ENCODE results near the gene ABCA10. TPM values are rescaled to one million over a fixed set of nuclear protein-coding genes. Genes with fewer than 3 reads are reported as not detected.

The ABCA10 gene
- total and polyA plus RNA-seq, 4 donors: 0.32 to 5.5 (median 2.0) TPM

DNA sequence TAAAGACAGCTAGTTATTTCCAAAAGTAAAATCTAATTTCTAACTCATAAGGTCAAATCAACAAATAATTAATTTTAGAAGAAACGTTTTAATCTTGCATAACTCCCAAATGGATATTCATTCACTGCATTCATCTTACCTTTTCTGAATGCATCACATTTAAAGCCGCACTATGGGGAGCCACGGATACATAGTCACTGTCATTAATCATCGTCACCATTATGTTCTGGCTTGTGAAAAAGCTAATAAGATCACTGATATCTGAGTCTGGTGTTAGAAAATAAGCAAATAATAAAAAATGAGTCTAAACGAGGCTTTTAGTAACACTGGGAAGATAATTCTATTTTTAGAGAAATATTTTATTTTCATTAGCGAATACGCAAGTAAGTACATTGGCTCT, 42.4 kb upstream of the ABCA10 start (continued):
- TF ChIP-seq, protein P1, sequence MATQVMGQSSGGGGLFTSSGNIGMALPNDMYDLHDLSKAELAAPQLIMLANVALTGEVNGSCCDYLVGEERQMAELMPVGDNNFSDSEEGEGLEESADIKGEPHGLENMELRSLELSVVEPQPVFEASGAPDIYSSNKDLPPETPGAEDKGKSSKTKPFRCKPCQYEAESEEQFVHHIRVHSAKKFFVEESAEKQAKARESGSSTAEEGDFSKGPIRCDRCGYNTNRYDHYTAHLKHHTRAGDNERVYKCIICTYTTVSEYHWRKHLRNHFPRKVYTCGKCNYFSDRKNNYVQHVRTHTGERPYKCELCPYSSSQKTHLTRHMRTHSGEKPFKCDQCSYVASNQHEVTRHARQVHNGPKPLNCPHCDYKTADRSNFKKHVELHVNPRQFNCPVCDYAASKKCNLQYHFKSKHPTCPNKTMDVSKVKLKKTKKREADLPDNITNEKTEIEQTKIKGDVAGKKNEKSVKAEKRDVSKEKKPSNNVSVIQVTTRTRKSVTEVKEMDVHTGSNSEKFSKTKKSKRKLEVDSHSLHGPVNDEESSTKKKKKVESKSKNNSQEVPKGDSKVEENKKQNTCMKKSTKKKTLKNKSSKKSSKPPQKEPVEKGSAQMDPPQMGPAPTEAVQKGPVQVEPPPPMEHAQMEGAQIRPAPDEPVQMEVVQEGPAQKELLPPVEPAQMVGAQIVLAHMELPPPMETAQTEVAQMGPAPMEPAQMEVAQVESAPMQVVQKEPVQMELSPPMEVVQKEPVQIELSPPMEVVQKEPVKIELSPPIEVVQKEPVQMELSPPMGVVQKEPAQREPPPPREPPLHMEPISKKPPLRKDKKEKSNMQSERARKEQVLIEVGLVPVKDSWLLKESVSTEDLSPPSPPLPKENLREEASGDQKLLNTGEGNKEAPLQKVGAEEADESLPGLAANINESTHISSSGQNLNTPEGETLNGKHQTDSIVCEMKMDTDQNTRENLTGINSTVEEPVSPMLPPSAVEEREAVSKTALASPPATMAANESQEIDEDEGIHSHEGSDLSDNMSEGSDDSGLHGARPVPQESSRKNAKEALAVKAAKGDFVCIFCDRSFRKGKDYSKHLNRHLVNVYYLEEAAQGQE (IDR thresholded peaks at IDR 0.05): no peak
- TF ChIP-seq, protein P2, sequence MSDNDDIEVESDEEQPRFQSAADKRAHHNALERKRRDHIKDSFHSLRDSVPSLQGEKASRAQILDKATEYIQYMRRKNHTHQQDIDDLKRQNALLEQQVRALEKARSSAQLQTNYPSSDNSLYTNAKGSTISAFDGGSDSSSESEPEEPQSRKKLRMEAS (IDR thresholded peaks at IDR 0.05): no peak
- TF ChIP-seq FOXA1 (IDR thresholded peaks at IDR 0.05) (no peak), HNF4A (conservative IDR thresholded peaks at IDR 0.05) (no peak), JUND (IDR thresholded peaks at IDR 0.05) (no peak)

DNA sequence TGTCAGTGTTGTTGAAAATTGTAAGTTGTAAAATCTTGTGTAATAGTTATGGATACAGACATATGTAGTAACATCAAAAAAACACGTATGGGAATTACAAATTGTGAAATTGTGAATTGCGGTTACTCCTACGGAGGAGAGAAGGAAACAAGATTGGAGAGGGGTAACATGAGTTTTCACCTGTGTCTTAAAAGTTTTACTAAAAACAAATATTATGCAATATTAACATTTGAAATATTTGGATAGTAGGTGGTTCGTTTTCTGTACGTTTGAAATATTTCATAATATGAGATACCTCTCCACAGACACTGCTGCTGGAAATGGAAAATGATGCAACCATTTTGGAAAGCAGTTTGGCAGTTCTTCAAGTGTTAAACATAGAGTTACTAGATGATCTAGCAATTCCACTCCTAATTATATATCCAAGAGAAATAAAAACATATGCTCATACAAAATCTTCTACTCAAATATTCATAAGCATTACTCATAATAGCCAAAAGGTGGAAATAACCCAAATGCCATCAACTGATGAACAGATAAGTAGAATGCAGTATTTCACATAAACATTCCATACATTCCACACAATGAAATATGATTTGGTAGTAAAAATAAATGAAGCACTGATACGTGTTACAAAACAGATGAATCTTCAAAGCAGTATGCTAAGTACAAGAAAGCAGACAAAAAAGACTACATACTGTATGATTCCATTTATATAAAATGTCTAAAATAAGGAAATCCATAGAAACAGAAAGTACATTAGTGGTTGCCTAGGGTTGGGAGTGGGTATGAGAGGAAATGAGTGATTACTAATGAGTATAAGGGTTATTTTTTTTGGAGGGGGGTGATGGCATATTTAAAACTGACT, 40.7 kb upstream of the ABCA10 start:
- Histone ChIP-seq H3K4me3 (ENCODE audit: low read depth in 1 of 3, low read length in 3 of 3) (no peak overlapping the region), H3K27me3 (ENCODE audit: control insufficient read depth in 4 of 4, insufficient read depth in 4 of 4, low read length in 3 of 4) (no peaks in the 10 kb centered on the region), H3K4me1 (ENCODE audit: control insufficient read depth in 4 of 4, insufficient read depth in 4 of 4, low read length in 3 of 4) (peaks cover 0 to 16% (median 7%) of the 10 kb centered on the region in 4 donors), H3K27ac (ENCODE audit: low read depth in 1 of 2, low read length in 2 of 2) (peak overlapping the region; percentile 67 to 78), H3K9me3 (ENCODE audit: control insufficient read depth in 4 of 4, low read length in 3 of 4) (no peaks in the 10 kb centered on the region), H3K9ac (ENCODE audit: low read depth in 1 of 2, low read length in 2 of 2) (peak overlapping the region in 1 of 2 donors; percentile 8), H3K36me3 (ENCODE audit: control insufficient read depth in 4 of 4, insufficient read depth in 3 of 4, low read depth in 1 of 4, low read length in 3 of 4) (peaks cover 0 to 1% (median 0%) of the 10 kb centered on the region in 4 donors)
- TF ChIP-seq EGR1 (IDR thresholded peaks at IDR 0.05; ENCODE audit: low read depth in 2 of 2) (no peak), SP1 (IDR thresholded peaks at IDR 0.05) (no peak), NR2F2 (IDR thresholded peaks at IDR 0.05) (no peak), JUND (IDR thresholded peaks at IDR 0.05) (peak in 1 of 2 donors; percentile 66), HNF4G (IDR thresholded peaks at IDR 0.05) (no peak), HNF4A (conservative IDR thresholded peaks at IDR 0.05) (peak in 1 of 2 donors; percentile 54), GABPA (IDR thresholded peaks at IDR 0.05 in 1 of 2, conservative IDR thresholded peaks at IDR 0.05 in 1 of 2) (no peak), FOXA1 (IDR thresholded peaks at IDR 0.05) (no peak), RXRA (IDR thresholded peaks at IDR 0.05) (peak in 1 of 2 donors; percentile 67), YY1 (IDR thresholded peaks at IDR 0.05) (peak; percentile 77), RAD21 (IDR thresholded peaks at IDR 0.05) (no peak), TAF1 (conservative IDR thresholded peaks at IDR 0.05) (no peak), FOXA2 (IDR thresholded peaks at IDR 0.05) (no peak)
- TF ChIP-seq, protein P1 (IDR thresholded peaks at IDR 0.05): no peak
- TF ChIP-seq, protein P3, sequence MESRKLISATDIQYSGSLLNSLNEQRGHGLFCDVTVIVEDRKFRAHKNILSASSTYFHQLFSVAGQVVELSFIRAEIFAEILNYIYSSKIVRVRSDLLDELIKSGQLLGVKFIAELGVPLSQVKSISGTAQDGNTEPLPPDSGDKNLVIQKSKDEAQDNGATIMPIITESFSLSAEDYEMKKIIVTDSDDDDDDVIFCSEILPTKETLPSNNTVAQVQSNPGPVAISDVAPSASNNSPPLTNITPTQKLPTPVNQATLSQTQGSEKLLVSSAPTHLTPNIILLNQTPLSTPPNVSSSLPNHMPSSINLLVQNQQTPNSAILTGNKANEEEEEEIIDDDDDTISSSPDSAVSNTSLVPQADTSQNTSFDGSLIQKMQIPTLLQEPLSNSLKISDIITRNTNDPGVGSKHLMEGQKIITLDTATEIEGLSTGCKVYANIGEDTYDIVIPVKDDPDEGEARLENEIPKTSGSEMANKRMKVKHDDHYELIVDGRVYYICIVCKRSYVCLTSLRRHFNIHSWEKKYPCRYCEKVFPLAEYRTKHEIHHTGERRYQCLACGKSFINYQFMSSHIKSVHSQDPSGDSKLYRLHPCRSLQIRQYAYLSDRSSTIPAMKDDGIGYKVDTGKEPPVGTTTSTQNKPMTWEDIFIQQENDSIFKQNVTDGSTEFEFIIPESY (IDR thresholded peaks at IDR 0.05): peak; percentile 56
- TF ChIP-seq, protein P4, sequence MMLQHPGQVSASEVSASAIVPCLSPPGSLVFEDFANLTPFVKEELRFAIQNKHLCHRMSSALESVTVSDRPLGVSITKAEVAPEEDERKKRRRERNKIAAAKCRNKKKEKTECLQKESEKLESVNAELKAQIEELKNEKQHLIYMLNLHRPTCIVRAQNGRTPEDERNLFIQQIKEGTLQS (IDR thresholded peaks at IDR 0.05): peak; percentile 48
- TF ChIP-seq, protein P5, sequence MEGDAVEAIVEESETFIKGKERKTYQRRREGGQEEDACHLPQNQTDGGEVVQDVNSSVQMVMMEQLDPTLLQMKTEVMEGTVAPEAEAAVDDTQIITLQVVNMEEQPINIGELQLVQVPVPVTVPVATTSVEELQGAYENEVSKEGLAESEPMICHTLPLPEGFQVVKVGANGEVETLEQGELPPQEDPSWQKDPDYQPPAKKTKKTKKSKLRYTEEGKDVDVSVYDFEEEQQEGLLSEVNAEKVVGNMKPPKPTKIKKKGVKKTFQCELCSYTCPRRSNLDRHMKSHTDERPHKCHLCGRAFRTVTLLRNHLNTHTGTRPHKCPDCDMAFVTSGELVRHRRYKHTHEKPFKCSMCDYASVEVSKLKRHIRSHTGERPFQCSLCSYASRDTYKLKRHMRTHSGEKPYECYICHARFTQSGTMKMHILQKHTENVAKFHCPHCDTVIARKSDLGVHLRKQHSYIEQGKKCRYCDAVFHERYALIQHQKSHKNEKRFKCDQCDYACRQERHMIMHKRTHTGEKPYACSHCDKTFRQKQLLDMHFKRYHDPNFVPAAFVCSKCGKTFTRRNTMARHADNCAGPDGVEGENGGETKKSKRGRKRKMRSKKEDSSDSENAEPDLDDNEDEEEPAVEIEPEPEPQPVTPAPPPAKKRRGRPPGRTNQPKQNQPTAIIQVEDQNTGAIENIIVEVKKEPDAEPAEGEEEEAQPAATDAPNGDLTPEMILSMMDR (IDR thresholded peaks at IDR 0.05; ENCODE audit: low read depth, low read length, missing input control): no peak
- TF ChIP-seq, protein P2 (IDR thresholded peaks at IDR 0.05): peak; percentile 49
- 38% methylated on average over 6 of the region's 6 CpGs for WGBS
- no peak for DNase-seq (ENCODE audit: low spot score)

Measured in liver (tissue), 9 donors.